Nephron (organoid): ENCODE measurements around the gene ITIH3.

Experiments
- H3K27ac Mint-ChIP-seq, 3 experiments: 2 replicates each; pipeline ENCODE4 v1.8.0; 2020; ENCODE audit warnings: mixed read lengths in 3 of 3, mild to moderate bottlenecking in 2 of 3, moderate library complexity in 1 of 3
- H3K27me3 Mint-ChIP-seq: 2 replicates; pipeline ENCODE4 v1.8.0; 2021; ENCODE audit warnings: low read depth, mild to moderate bottlenecking, moderate library complexity, mixed read lengths
- H3K36me3 Mint-ChIP-seq: 2 replicates; pipeline ENCODE4 v1.8.0; 2020; ENCODE audit warnings: low read depth, mixed read lengths
- H3K4me1 Mint-ChIP-seq: 2 replicates; pipeline ENCODE4 v1.8.0; 2020; ENCODE audit warnings: mixed read lengths
- H3K4me3 Mint-ChIP-seq, 3 experiments: 2 replicates each; pipeline ENCODE4 v1.8.0; 2020; ENCODE audit warnings: mild to moderate bottlenecking in 3 of 3, mixed read lengths in 3 of 3, moderate library complexity in 2 of 3
- H3K9me3 Mint-ChIP-seq: 2 replicates; pipeline ENCODE4 v1.8.0; 2020; ENCODE audit warnings: mixed read lengths
- TF ChIP-seq, protein P1 (sequence below), 3 experiments: fragments of 200-600 bp; sonication (generic); IDR thresholded peaks; one replicate each; pipeline ENCODE4 v1.5.0; 2021; ENCODE audit warnings: antibody characterized with exemption in 3 of 3; ENCODE audit not compliant: unreplicated experiment in 3 of 3

ITIH3 gene

GRCh38 chr3:52769786-52770455 is 24.7 kb upstream of the ITIH3 start:
- H3K36me3 Mint-ChIP-seq = peaks cover 18% of the 10 kb centered on the region
- no peaks in the 10 kb centered on the region for H3K27me3 Mint-ChIP-seq
- H3K4me3 Mint-ChIP-seq = peak overlapping the region; percentile 86 to 99 (median 93)
- peak overlapping the region; percentile 61 to 72 (median 68) for H3K27ac Mint-ChIP-seq
- no peaks in the 10 kb centered on the region for H3K9me3 Mint-ChIP-seq
- H3K4me1 Mint-ChIP-seq = peaks cover 9% of the 10 kb centered on the region
- TF ChIP-seq, protein P1, sequence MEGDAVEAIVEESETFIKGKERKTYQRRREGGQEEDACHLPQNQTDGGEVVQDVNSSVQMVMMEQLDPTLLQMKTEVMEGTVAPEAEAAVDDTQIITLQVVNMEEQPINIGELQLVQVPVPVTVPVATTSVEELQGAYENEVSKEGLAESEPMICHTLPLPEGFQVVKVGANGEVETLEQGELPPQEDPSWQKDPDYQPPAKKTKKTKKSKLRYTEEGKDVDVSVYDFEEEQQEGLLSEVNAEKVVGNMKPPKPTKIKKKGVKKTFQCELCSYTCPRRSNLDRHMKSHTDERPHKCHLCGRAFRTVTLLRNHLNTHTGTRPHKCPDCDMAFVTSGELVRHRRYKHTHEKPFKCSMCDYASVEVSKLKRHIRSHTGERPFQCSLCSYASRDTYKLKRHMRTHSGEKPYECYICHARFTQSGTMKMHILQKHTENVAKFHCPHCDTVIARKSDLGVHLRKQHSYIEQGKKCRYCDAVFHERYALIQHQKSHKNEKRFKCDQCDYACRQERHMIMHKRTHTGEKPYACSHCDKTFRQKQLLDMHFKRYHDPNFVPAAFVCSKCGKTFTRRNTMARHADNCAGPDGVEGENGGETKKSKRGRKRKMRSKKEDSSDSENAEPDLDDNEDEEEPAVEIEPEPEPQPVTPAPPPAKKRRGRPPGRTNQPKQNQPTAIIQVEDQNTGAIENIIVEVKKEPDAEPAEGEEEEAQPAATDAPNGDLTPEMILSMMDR (IDR thresholded peaks at IDR 0.05; ENCODE audit: unreplicated experiment in 3 of 3) = no peak

DNA sequence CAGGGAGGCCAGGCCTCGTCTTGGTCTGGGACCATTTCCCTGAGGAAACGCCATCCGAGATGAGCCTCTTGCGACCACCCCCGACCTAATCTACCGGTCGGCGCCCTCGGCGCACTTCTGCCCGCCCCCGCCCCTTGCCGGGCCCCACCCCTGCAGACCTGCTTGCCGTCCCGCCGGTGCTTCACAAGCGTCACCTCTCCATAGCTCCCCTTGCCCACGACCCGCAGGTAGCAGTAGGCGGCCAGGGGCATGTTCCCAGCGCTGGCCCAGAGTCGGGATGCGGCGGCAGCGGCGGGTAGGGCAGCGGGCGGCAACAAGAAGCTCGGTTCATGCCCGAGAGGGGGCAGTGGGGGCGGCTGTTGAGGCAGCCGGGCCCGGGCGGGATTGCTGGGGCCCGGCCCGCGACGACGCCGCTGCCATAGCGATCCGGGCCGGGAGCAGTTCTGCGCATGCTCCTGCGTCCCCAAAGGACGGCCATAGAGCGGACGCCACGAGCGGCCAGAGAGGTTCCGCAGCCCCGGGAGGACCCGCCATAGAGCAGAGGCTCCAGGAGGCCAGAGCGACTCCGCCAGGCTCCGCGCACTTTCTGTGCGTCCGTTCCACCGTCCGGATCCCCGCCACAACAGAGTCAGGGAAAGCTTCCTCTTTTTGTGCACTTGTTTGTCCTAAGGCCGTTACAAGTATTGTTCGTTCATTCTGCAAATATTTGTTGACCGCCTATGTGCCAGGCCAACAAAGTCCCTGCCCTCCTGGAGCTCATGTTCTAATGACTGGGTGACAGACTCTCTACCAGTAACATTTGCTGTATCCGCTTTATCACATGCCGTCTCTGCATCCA is 23.9 kb upstream of the ITIH3 start, which contains the start of gene NEK4:
Gene NEK4 (minus strand): TSS at position 445 of the 838 bp plus-strand sequence. CDS start 194 bp downstream, at position 251.
- no peaks in the 10 kb centered on the region for H3K27me3 Mint-ChIP-seq
- H3K4me3 Mint-ChIP-seq = peak within 1 kb of the TSS; percentile 86 to 99 (median 93)
- H3K27ac Mint-ChIP-seq = peak within 1 kb of the TSS; percentile 86 to 98 (median 97)
- H3K4me1 Mint-ChIP-seq = peaks cover 9% of the 10 kb centered on the region
- TF ChIP-seq, protein P1 (IDR thresholded peaks at IDR 0.05; ENCODE audit: unreplicated experiment in 3 of 3) = no peak
- H3K36me3 Mint-ChIP-seq = peaks cover 12% of the 10 kb centered on the region
- no peaks in the 10 kb centered on the region for H3K9me3 Mint-ChIP-seq

DNA sequence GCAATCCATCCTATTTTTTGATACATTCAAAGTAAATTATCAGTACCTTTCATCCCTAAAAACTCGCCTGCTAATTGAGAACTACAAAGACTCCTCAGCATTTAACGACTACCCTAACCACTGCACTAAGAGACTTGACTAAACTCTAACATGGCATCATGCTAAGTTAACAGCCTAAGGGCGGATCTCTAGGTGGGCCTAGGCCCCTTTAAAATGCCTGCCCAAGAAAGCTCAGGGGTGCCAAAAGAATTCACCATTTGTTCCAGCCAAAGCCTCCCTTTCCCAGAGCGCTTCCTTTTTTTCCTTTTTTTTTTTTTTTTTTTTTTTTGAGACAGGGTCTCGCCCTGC is 23.3 kb upstream of the ITIH3 start:
- peaks cover 8% of the 10 kb centered on the region for H3K36me3 Mint-ChIP-seq
- peak overlapping the region; percentile 86 to 98 (median 97) for H3K27ac Mint-ChIP-seq
- H3K4me1 Mint-ChIP-seq = peaks cover 9% of the 10 kb centered on the region
- no peaks in the 10 kb centered on the region for H3K9me3 Mint-ChIP-seq
- TF ChIP-seq, protein P1 (IDR thresholded peaks at IDR 0.05; ENCODE audit: unreplicated experiment in 3 of 3) = no peak
- H3K27me3 Mint-ChIP-seq = no peaks in the 10 kb centered on the region
- peak overlapping the region; percentile 86 to 99 (median 93) for H3K4me3 Mint-ChIP-seq

- TF ChIP-seq, protein P1 (IDR thresholded peaks at IDR 0.05; ENCODE audit: unreplicated experiment in 3 of 3) = no peak
- peaks cover 9% of the 10 kb centered on the region for H3K4me1 Mint-ChIP-seq
- H3K4me3 Mint-ChIP-seq = peak overlapping the region; percentile 86 to 99 (median 93)
- H3K36me3 Mint-ChIP-seq = peaks cover 8% of the 10 kb centered on the region
- no peaks in the 10 kb centered on the region for H3K9me3 Mint-ChIP-seq
- peak overlapping the region; percentile 86 to 98 (median 97) for H3K27ac Mint-ChIP-seq
- H3K27me3 Mint-ChIP-seq = no peaks in the 10 kb centered on the region
Measured at GRCh38 chr3:52771702-52772101, 22.9 kb upstream of the ITIH3 start.

GRCh38 chr3:52773361-52774065 is 21.1 kb upstream of the ITIH3 start:
- H3K9me3 Mint-ChIP-seq = no peaks in the 10 kb centered on the region
- H3K4me1 Mint-ChIP-seq = peaks cover 9% of the 10 kb centered on the region
- H3K36me3 Mint-ChIP-seq = no peaks in the 10 kb centered on the region
- H3K27ac Mint-ChIP-seq = no peak overlapping the region
- TF ChIP-seq, protein P1 (IDR thresholded peaks at IDR 0.05; ENCODE audit: unreplicated experiment in 3 of 3) = no peak
- no peak overlapping the region for H3K4me3 Mint-ChIP-seq
- H3K27me3 Mint-ChIP-seq = no peaks in the 10 kb centered on the region
